HepG2 (cell line): ENCODE data around the gene SWI5. TPM values are rescaled to one million over a fixed set of nuclear protein-coding genes. Genes with fewer than 3 reads are reported as not detected.

Experiments used
- ATAC-seq: fragments of 200-7000 bp; cut with Tn5 transposase; 3 replicates; pipeline ENCODE4 v1.9.1; 2020; ENCODE audit warnings: mild to moderate bottlenecking, moderate library complexity
- BruUV-seq: library from RNA; stranded (reverse); fragments of 400-500 nt; replicated peaks from 2 replicates; lab custom pipeline; 2021; lab: Mats Ljungman, UMichigan
- CTCF ChIA-PET: fragments of 300-600 bp; formaldehyde crosslinking; extraction: SDS; loops from one replicate; lab custom pipeline; 2021; ENCODE audit warnings: low total read pairs, inconsistent platforms, low intra/inter-chr PET ratio; lab: Yijun Ruan, JAX
- POLR2A ChIA-PET: fragments of 350-600 bp; sonication (Branson Sonifier 250); formaldehyde crosslinking; loops from one replicate; lab custom pipeline; 2020; ENCODE audit warnings: antibody characterized with exemption, inconsistent platforms; lab: Yijun Ruan, JAX
- DNase-seq: peaks from one replicate; pipeline ENCODE4 v3.0.0-alpha.2; 2015; ENCODE audit warnings: low spot score
- FAIRE-seq: peaks from 3 replicates; lab custom pipeline; 2011; peaks lifted over from hg19 to GRCh38; lab: Jason Lieb, UNC
- H2AFZ ChIP-seq: one replicate; pipeline ENCODE4 v1.6.1; 2011; ENCODE audit warnings: low read length, inconsistent platforms
- H3K27ac ChIP-seq: fragments of 300-600 bp; 3 replicates; pipeline ENCODE4 v1.8.0; 2011; ENCODE audit warnings: mixed run types, mild to moderate bottlenecking, mixed read lengths, low read length, inconsistent platforms; ENCODE audit not compliant: insufficient read depth; ENCODE audit errors: extremely low read length
- H3K27me3 ChIP-seq, 2 experiments: fragments of 200-600 bp in 1 of 2; 2 replicates in 1 of 2; 3 replicates in 1 of 2; pipeline versions ENCODE4 v1.6.0 to v1.8.0; 2011; ENCODE audit warnings: low read length in 2 of 2, mild to moderate bottlenecking in 2 of 2, moderate library complexity in 2 of 2, inconsistent platforms in 1 of 2; ENCODE audit not compliant: insufficient read depth in 2 of 2, control insufficient read depth in 1 of 2
- H3K36me3 ChIP-seq, 2 experiments: fragments of 200-600 bp in 1 of 2; replicated peaks in 1 of 2; 2 replicates in 1 of 2; 3 replicates in 1 of 2; pipeline versions ENCODE4 v1.5.1 to v1.8.0; 2011; ENCODE audit warnings: low read length in 2 of 2, inconsistent platforms in 1 of 2; ENCODE audit not compliant: insufficient read depth in 2 of 2, control insufficient read depth in 1 of 2
- H3K4me1 ChIP-seq: 2 replicates; pipeline ENCODE4 v1.5.1; 2012; ENCODE audit warnings: low read length, inconsistent platforms; ENCODE audit not compliant: insufficient read depth
- H3K4me2 ChIP-seq: 2 replicates; pipeline ENCODE4 v1.6.0; 2011; ENCODE audit warnings: low read depth, low read length, inconsistent platforms
- H3K4me3 ChIP-seq, 3 experiments: fragments of 200-600 bp in 1 of 3; sonication (generic), shearing (Covaris generic) in 1 of 3; replicated peaks in 1 of 3; 2 replicates each; pipeline ENCODE4 v1.5.1; 2011 to 2016; ENCODE audit warnings: low read length in 3 of 3, inconsistent platforms in 2 of 3, low read depth in 2 of 3, mild to moderate bottlenecking in 2 of 3, control low read depth in 1 of 3, mixed read lengths in 1 of 3; ENCODE audit not compliant: insufficient read depth in 1 of 3
- H3K79me2 ChIP-seq: one replicate; pipeline ENCODE4 v1.6.1; 2011; ENCODE audit warnings: low read length, inconsistent platforms; ENCODE audit not compliant: insufficient read depth
- H3K9ac ChIP-seq: 2 replicates; pipeline ENCODE4 v1.6.0; 2011; ENCODE audit warnings: mild to moderate bottlenecking, low read depth, low read length, inconsistent platforms; ENCODE audit not compliant: insufficient read depth
- H3K9me3 ChIP-seq: 2 replicates; pipeline ENCODE4 v1.5.1; 2012; ENCODE audit warnings: mild to moderate bottlenecking, low read length
- H4K20me1 ChIP-seq: 2 replicates; pipeline ENCODE4 v1.6.0; 2011; ENCODE audit warnings: inconsistent platforms, mild to moderate bottlenecking, low read length, moderate library complexity; ENCODE audit not compliant: insufficient read depth
- FOXA1 ChIP-seq, 2 experiments: fragments of 450-650 bp in 1 of 2; sonication (generic) in 1 of 2; formaldehyde crosslinking in 1 of 2; IDR thresholded peaks; 2 replicates each; pipeline versions ENCODE4 v1.4.0 to v1.6.1; 2016 to 2020; ENCODE audit warnings: missing genetic modification reagents in 1 of 2
- KDM5A ChIP-seq: fragments of 200-600 bp; sonication (generic); IDR thresholded peaks from 2 replicates; pipeline ENCODE4 v1.7.0; 2018; ENCODE audit warnings: antibody characterized with exemption, mild to moderate bottlenecking, low read length, borderline replicate concordance
- NFE2L1 ChIP-seq: sonication (generic); formaldehyde crosslinking; IDR thresholded peaks from 2 replicates; pipeline ENCODE4 v1.4.0; 2020; ENCODE audit warnings: missing genetic modification reagents, mild to moderate bottlenecking, borderline replicate concordance
- NFYB ChIP-seq: sonication (generic); formaldehyde crosslinking; IDR thresholded peaks from 2 replicates; pipeline ENCODE4 v1.4.0; 2020; ENCODE audit warnings: missing genetic modification reagents
- NKX3-1 ChIP-seq: sonication (generic); formaldehyde crosslinking; IDR thresholded peaks from 2 replicates; pipeline ENCODE4 v1.5.0; 2020; ENCODE audit warnings: missing genetic modification reagents
- NRL ChIP-seq: sonication (generic); formaldehyde crosslinking; IDR thresholded peaks from 2 replicates; pipeline ENCODE4 v1.5.0; 2020; ENCODE audit warnings: missing genetic modification reagents, mild to moderate bottlenecking, moderate library complexity, borderline replicate concordance
- PHF21A ChIP-seq: sonication (generic); formaldehyde crosslinking; IDR thresholded peaks from 2 replicates; pipeline ENCODE4 v1.5.0; 2020; ENCODE audit warnings: mild to moderate bottlenecking, missing genetic modification reagents
- RFX5 ChIP-seq: IDR thresholded peaks from 2 replicates; pipeline ENCODE4 v1.6.1; 2011; ENCODE audit warnings: low read depth, low read length, improper control_type of control experiment
- RFXAP ChIP-seq: sonication (generic); formaldehyde crosslinking; IDR thresholded peaks from 2 replicates; pipeline ENCODE4 v1.4.0; 2020; ENCODE audit warnings: missing genetic modification reagents, borderline replicate concordance
- TGIF2 ChIP-seq: IDR thresholded peaks from 2 replicates; pipeline ENCODE4 v1.6.1; 2016; ENCODE audit warnings: control low read depth, missing compliant biosample characterization
- ZSCAN20 ChIP-seq: sonication (generic); formaldehyde crosslinking; IDR thresholded peaks from 2 replicates; pipeline ENCODE4 v1.4.0; 2020; ENCODE audit warnings: missing genetic modification reagents, mild to moderate bottlenecking, borderline replicate concordance
- WGBS: methylation state at CpG from one replicate; pipeline ENCODE4 v1.1.6; 2017; ENCODE audit warnings: low lambda C conversion rate; 5-methylcytosine and 5-hydroxymethylcytosine counted together
- in situ Hi-C: cut with HindIII; loops from 2 replicates; pipeline ENCODE4 v1.10.0; 2017; ENCODE audit warnings: low pct_unique_long_range_greater_than_20kb; ENCODE audit not compliant: extremely low pct_ligation_motif_present
- intact Hi-C: fragments of 100-400 bp; cut with micrococcal nuclease; formaldehyde crosslinking; loops from one replicate; pipeline ENCODE4 v1.10.0; 2022; ENCODE audit not compliant: unreplicated experiment
- polyA plus RNA-seq, 8 experiments: library from polyadenylated mRNA; depleted of rRNA in 3 of 8; stranded (reverse) in 7 of 8; unstranded in 1 of 8; fragments of >200 nt; fragmentation: Illumina TruSeq in 4 of 8; extraction: Trizol in 4 of 8; gene quantifications; 2 replicates each; pipeline versions ENCODE4 v1.2.1 to v1.2.3, GENCODE V29; 2011 to 2016; ENCODE audit warnings: low read depth in 4 of 8, missing spikeins in 1 of 8, mixed read lengths in 1 of 8; ENCODE audit not compliant: insufficient read depth in 1 of 8
- total RNA-seq, 5 experiments: library from RNA; depleted of rRNA; stranded (reverse); fragments of >200 nt; fragmentation: Illumina TruSeq; extraction: Trizol; gene quantifications; 2 replicates each; pipeline ENCODE4 v1.2.3, GENCODE V29; 2016; ENCODE audit warnings: low read depth in 1 of 5
- TF ChIP-seq, protein P1 (sequence below): sonication (generic); formaldehyde crosslinking; IDR thresholded peaks from 2 replicates; pipeline ENCODE4 v1.5.1; 2020; ENCODE audit warnings: missing genetic modification reagents, mild to moderate bottlenecking, borderline replicate concordance

The SWI5 gene
- total and polyA plus RNA-seq, 2 of the 13 experiments (the other 11 are each of a cell fraction or from before 2014, with no cell fraction given): 39.2 to 41.0 TPM

GRCh38 chr9:128294142-128294541 lies 18.1 kb downstream of the SWI5 start:
- Histone ChIP-seq H3K9me3 (no peaks in the 10 kb centered on the region), H2AFZ (no peak overlapping the region), H3K36me3 (no peaks in the 10 kb centered on the region), H4K20me1 (no peaks in the 10 kb centered on the region), H3K4me3 (no peak overlapping the region), H3K27ac (no peak overlapping the region)
- BruUV-seq: no TSS peak
- CTCF ChIA-PET: interaction anchor here (3.1 kb wide), 1 partner anchor 47 kb away, joined by 29 read pairs; the partner anchor contains the start of gene SLC27A4
- no peak for ATAC-seq
- intact Hi-C loops: loop anchor here (2.0 kb wide), 1 partner anchor 69 kb away; no protein-coding TSS in a partner anchor
- no peak for FAIRE-seq
- no peak for TF ChIP-seq NRL (CRISPR knock-in tag)
- TF ChIP-seq RFX5: no peak
- TF ChIP-seq, protein P1, sequence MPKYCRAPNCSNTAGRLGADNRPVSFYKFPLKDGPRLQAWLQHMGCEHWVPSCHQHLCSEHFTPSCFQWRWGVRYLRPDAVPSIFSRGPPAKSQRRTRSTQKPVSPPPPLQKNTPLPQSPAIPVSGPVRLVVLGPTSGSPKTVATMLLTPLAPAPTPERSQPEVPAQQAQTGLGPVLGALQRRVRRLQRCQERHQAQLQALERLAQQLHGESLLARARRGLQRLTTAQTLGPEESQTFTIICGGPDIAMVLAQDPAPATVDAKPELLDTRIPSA (CRISPR knock-in tag): no peak
- TF ChIP-seq NFE2L1 (CRISPR knock-in tag): no peak
- TF ChIP-seq TGIF2: no peak
- no peak for TF ChIP-seq FOXA1 (IDR thresholded peaks at IDR 0.05)
- TF ChIP-seq FOXA1 (CRISPR knock-in tag; IDR thresholded peaks at IDR 0.05): no peak
- no peak for TF ChIP-seq RFXAP (CRISPR knock-in tag)
- TF ChIP-seq KDM5A: no peak
- no peak for TF ChIP-seq ZSCAN20
- TF ChIP-seq NFYB (CRISPR knock-in tag): no peak
- no peak for TF ChIP-seq NKX3-1
- no peak for TF ChIP-seq PHF21A (CRISPR knock-in tag)
- TF ChIP-seq, all 625 proteins: peak for 0
- WGBS: 100% methylated on average over 4 of the region's 4 CpGs
- Histone ChIP-seq H3K27me3 (no peaks in the 10 kb centered on the region; a peak in 2 of 5 replicates), H3K9ac (no peak overlapping the region), H3K4me1 (peaks cover 30% of the 10 kb centered on the region), H3K79me2 (no peaks in the 10 kb centered on the region), H3K4me2 (no peak overlapping the region)
- DNase-seq: no peak
- POLR2A ChIA-PET: interaction anchor here (2.8 kb wide), 1 partner anchor 18 kb away, joined by 21 read pairs; the partner anchor contains the start of genes GOLGA2 and SWI5
- in situ Hi-C loops: no loop called here
